Measurements from ENCODE around the gene NAP1L4. TPM values are rescaled to one million over a fixed set of nuclear protein-coding genes. Genes with fewer than 3 reads are reported as not detected.

Gene NAP1L4
- total and polyA plus RNA-seq, 2 donors (not counting 1 experiment from before 2014, with no cell fraction given): 62.1 to 133 TPM

DNA sequence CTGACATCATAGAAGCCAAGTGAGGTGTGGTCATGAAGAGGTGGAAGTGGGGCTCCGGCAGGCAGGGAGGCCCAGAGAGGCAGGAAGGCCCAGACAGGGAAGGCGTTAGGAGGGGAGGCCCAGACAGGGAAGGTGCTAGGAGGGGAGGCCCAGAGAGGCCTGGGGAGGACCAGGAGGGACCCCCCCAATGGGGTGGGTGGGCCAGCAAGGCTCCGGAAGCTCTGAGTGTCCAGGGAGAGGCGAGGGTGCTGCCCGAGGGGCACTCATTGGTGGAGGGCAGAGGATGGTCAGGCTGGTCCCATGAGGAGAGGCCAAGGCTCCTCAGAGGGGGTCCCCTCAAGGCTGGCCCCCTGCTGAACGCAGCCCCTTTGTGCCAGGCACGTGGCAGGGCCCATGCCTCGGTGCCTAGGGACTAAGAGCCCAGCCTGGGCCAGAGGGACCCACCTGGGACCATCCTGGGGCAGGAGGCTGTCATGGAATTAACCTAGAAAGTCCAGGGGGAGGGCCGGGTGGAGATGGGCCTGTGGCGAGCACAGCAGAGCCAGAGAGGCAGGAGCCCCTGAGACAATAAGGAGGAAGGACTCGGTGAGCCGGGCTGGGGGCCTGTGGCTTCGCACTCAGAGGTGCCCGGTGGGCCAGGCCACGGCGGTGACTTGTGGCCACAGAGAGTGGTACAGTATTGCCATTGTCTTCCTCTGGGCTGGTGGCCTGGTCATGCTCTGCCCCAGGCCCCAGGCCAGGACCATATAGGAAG, 75.1 kb downstream of the NAP1L4 start:
- no peak overlapping the region for H3K4me3 ChIP-seq (ENCODE audit: control extremely low read depth in 1 of 5, extremely low read depth in 1 of 5, insufficient read depth in 1 of 5, low read depth in 2 of 5, low read length in 4 of 5)
- no peak for DNase-seq
- ATAC-seq (ENCODE audit: low read depth): no peak
- H3K9me3 ChIP-seq (ENCODE audit: control extremely low read depth in 1 of 3, control insufficient read depth in 2 of 3, insufficient read depth in 1 of 3, low read length in 2 of 3): no peaks in the 10 kb centered on the region
- H4K20me1 ChIP-seq (ENCODE audit: control insufficient read depth, insufficient read depth, low read length, poor library complexity, severe bottlenecking): no peaks in the 10 kb centered on the region
- no peaks in the 10 kb centered on the region for H3K27me3 ChIP-seq (replicated peaks in 1 of 4; ENCODE audit: control extremely low read depth in 1 of 4, control insufficient read depth in 3 of 4, insufficient read depth in 4 of 4, low read length in 3 of 4)
- H3K4me2 ChIP-seq (replicated peaks; ENCODE audit: low read depth, low read length, poor library complexity, severe bottlenecking): no peak overlapping the region
- no peaks in the 10 kb centered on the region for H3K79me2 ChIP-seq (ENCODE audit: control insufficient read depth, insufficient read depth, low read length)
- ChIA-PET CTCF (no interaction called here), POLR2A (no interaction called here)
- H3K27ac Mint-ChIP-seq: no peak overlapping the region
- H2AFZ ChIP-seq (ENCODE audit: insufficient read depth, low read depth, low read length, poor library complexity, severe bottlenecking): no peak overlapping the region
- whole genome bisulfite sequencing (ENCODE audit: insufficient coverage): 92% methylated on average over 16 of the region's 16 CpGs
- H3K4me1 ChIP-seq (ENCODE audit: control insufficient read depth in 2 of 2, insufficient read depth in 2 of 2, low read length in 2 of 2): peaks cover 12 to 18% of the 10 kb centered on the region in 2 donors
- intact Hi-C loops (cut with micrococcal nuclease): no loop called here
- peaks cover 13% of the 10 kb centered on the region for H3K4me1 Mint-ChIP-seq
- TF ChIP-seq, protein P1, sequence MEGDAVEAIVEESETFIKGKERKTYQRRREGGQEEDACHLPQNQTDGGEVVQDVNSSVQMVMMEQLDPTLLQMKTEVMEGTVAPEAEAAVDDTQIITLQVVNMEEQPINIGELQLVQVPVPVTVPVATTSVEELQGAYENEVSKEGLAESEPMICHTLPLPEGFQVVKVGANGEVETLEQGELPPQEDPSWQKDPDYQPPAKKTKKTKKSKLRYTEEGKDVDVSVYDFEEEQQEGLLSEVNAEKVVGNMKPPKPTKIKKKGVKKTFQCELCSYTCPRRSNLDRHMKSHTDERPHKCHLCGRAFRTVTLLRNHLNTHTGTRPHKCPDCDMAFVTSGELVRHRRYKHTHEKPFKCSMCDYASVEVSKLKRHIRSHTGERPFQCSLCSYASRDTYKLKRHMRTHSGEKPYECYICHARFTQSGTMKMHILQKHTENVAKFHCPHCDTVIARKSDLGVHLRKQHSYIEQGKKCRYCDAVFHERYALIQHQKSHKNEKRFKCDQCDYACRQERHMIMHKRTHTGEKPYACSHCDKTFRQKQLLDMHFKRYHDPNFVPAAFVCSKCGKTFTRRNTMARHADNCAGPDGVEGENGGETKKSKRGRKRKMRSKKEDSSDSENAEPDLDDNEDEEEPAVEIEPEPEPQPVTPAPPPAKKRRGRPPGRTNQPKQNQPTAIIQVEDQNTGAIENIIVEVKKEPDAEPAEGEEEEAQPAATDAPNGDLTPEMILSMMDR (IDR thresholded peaks at IDR 0.05): no peak
- no peak for TF ChIP-seq EZH2 (IDR thresholded peaks at IDR 0.05; ENCODE audit: borderline replicate concordance, insufficient read depth, low read depth, low read length, poor library complexity, severe bottlenecking)
- no peaks in the 10 kb centered on the region for H3K27me3 Mint-ChIP-seq
- no peak overlapping the region for H3K9ac ChIP-seq (ENCODE audit: low read length)
- H3K36me3 ChIP-seq (replicated peaks in 1 of 2; ENCODE audit: control extremely low read depth in 1 of 2, control insufficient read depth in 1 of 2, extremely low read depth in 1 of 2, insufficient read depth in 2 of 2, low read length in 1 of 2): no peaks in the 10 kb centered on the region
- H3K27ac ChIP-seq (ENCODE audit: low read length in 2 of 2): no peak overlapping the region
- no peak overlapping the region for H3K4me3 Mint-ChIP-seq
- no peaks in the 10 kb centered on the region for H3K9me3 Mint-ChIP-seq (ENCODE audit: insufficient read depth)

DNA sequence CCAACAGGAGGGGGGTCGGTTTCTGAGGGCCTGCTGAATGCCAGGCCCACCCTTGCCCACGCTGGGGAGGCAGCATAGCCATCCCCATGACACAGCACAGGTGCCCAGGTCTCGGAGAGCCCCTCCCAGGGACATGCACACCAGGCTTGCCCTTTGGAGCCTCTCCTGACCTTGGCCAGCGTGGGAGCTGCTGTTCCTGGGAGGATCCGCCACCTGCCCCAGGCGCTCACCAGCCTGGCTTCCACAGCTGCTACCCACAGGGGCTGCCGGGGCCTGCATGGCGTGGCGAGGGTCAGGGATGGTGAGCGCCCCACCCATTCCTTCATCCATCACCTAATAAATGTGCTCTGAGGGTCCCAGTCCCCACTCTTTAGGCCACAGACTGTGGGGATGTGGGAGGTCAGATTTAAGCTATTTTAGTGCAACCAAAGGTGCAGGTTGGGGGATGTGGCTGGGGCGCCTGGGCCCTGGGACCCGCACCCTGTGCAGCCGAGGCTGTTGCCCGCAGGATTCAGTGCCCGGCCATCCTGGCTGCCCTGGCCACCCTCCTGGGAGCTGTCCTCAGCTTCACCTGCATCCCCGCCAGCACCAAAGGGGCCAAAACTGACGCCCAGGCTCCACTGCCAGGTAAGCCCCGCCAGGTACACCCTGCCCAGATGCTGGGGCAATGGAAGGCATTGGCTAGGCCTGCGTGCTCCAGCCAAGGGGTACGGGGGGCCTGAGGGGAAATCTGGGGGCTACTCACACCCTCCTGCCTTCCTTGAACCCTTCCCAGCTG, 75.8 kb downstream of the NAP1L4 start:
- no peak overlapping the region for H3K27ac Mint-ChIP-seq
- no peak for TF ChIP-seq EZH2 (IDR thresholded peaks at IDR 0.05; ENCODE audit: borderline replicate concordance, insufficient read depth, low read depth, low read length, poor library complexity, severe bottlenecking)
- TF ChIP-seq, protein P1 (IDR thresholded peaks at IDR 0.05): no peak
- intact Hi-C loops (cut with micrococcal nuclease): no loop called here
- Histone ChIP-seq H3K79me2 (ENCODE audit: control insufficient read depth, insufficient read depth, low read length) (no peaks in the 10 kb centered on the region), H2AFZ (ENCODE audit: insufficient read depth, low read depth, low read length, poor library complexity, severe bottlenecking) (no peak overlapping the region), H3K9me3 (ENCODE audit: control extremely low read depth in 1 of 3, control insufficient read depth in 2 of 3, insufficient read depth in 1 of 3, low read length in 2 of 3) (no peaks in the 10 kb centered on the region), H3K36me3 (replicated peaks in 1 of 2; ENCODE audit: control extremely low read depth in 1 of 2, control insufficient read depth in 1 of 2, extremely low read depth in 1 of 2, insufficient read depth in 2 of 2, low read length in 1 of 2) (no peaks in the 10 kb centered on the region), H3K9ac (ENCODE audit: low read length) (no peak overlapping the region), H3K4me1 (ENCODE audit: control insufficient read depth in 2 of 2, insufficient read depth in 2 of 2, low read length in 2 of 2) (peaks cover 12 to 18% of the 10 kb centered on the region in 2 donors), H3K4me3 (ENCODE audit: control extremely low read depth in 1 of 5, extremely low read depth in 1 of 5, insufficient read depth in 1 of 5, low read depth in 2 of 5, low read length in 4 of 5) (no peak overlapping the region), H4K20me1 (ENCODE audit: control insufficient read depth, insufficient read depth, low read length, poor library complexity, severe bottlenecking) (no peaks in the 10 kb centered on the region), H3K4me2 (replicated peaks; ENCODE audit: low read depth, low read length, poor library complexity, severe bottlenecking) (no peak overlapping the region), H3K27ac (ENCODE audit: low read length in 2 of 2) (no peak overlapping the region), H3K27me3 (replicated peaks in 1 of 4; ENCODE audit: control extremely low read depth in 1 of 4, control insufficient read depth in 3 of 4, insufficient read depth in 4 of 4, low read length in 3 of 4) (no peaks in the 10 kb centered on the region)
- CTCF ChIA-PET: no interaction called here
- 96% methylated on average over 14 of the region's 20 CpGs for WGBS (ENCODE audit: insufficient coverage)
- H3K4me3 Mint-ChIP-seq: no peak overlapping the region
- DNase-seq (no peak), ATAC-seq (ENCODE audit: low read depth) (no peak)
- H3K27me3 Mint-ChIP-seq: no peaks in the 10 kb centered on the region
- POLR2A ChIA-PET: no interaction called here
- no peaks in the 10 kb centered on the region for H3K9me3 Mint-ChIP-seq (ENCODE audit: insufficient read depth)
- peaks cover 15% of the 10 kb centered on the region for H3K4me1 Mint-ChIP-seq

Data from B cell (primary cell).